Measurements from ENCODE around the gene TGM1.

The TGM1 gene

DNA sequence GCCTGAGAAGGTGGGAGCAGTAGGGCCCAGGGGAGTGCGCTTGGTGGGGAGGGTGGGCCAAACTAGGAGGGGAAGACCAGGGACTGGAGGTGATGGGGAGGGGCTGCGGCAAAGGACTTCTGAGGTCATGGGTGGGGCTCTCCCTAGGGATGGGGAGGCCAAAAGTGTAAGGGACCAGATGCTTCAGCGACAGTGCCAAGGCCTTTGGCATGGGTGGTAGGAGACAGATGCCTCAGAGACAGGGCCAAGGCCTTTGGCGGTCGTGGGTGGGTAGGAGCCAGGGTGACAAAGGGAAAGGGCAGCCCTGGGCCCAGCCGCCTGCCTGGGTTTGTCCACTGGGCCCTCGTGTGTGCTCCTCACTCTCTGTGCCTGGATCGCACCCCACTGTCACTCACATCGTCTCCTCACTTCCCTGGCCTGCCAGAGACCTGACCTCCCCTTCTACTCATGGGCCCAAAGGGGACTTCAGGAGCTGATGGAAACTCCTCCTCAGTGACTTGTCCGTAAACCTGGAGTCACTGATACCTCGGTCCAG, 21.6 kb upstream of the TGM1 start:
- no peaks in the 10 kb centered on the region for H3K36me3 ChIP-seq (ENCODE audit: insufficient read depth, low read length)
- H3K9me2 ChIP-seq (replicated peaks; ENCODE audit: low read depth, low read length) = no peaks in the 10 kb centered on the region
- H3K4me2 ChIP-seq (ENCODE audit: low read depth, low read length, poor library complexity, severe bottlenecking) = no peak overlapping the region
- H3K4me3 ChIP-seq (ENCODE audit: low read length, poor library complexity, severe bottlenecking) = no peak overlapping the region
- no peaks in the 10 kb centered on the region for H3F3A ChIP-seq (ENCODE audit: low read depth)
- no peaks in the 10 kb centered on the region for H3K4me1 ChIP-seq (ENCODE audit: insufficient read depth, low read length, poor library complexity, severe bottlenecking)
- H3K27me3 ChIP-seq (ENCODE audit: insufficient read depth, low read length, poor library complexity, severe bottlenecking) = no peaks in the 10 kb centered on the region
- H3K79me2 ChIP-seq (ENCODE audit: insufficient read depth, low read length) = no peaks in the 10 kb centered on the region
- H3K9ac ChIP-seq (ENCODE audit: low read depth, low read length, poor library complexity, severe bottlenecking) = no peak overlapping the region
- no peak overlapping the region for H2AFZ ChIP-seq (ENCODE audit: low read length)
- no peaks in the 10 kb centered on the region for H4K20me1 ChIP-seq (ENCODE audit: insufficient read depth, low read length, poor library complexity, severe bottlenecking)
- TF ChIP-seq, protein P1, sequence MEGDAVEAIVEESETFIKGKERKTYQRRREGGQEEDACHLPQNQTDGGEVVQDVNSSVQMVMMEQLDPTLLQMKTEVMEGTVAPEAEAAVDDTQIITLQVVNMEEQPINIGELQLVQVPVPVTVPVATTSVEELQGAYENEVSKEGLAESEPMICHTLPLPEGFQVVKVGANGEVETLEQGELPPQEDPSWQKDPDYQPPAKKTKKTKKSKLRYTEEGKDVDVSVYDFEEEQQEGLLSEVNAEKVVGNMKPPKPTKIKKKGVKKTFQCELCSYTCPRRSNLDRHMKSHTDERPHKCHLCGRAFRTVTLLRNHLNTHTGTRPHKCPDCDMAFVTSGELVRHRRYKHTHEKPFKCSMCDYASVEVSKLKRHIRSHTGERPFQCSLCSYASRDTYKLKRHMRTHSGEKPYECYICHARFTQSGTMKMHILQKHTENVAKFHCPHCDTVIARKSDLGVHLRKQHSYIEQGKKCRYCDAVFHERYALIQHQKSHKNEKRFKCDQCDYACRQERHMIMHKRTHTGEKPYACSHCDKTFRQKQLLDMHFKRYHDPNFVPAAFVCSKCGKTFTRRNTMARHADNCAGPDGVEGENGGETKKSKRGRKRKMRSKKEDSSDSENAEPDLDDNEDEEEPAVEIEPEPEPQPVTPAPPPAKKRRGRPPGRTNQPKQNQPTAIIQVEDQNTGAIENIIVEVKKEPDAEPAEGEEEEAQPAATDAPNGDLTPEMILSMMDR (conservative IDR thresholded peaks at IDR 0.05; ENCODE audit: low read length) = no peak
- no peak for TF ChIP-seq EZH2phosphoT487 (IDR thresholded peaks at IDR 0.05; ENCODE audit: borderline replicate concordance)
- no peaks in the 10 kb centered on the region for H3K9me3 ChIP-seq (ENCODE audit: insufficient read depth, low read depth, low read length)

- H4K20me1 ChIP-seq (ENCODE audit: insufficient read depth, low read length, poor library complexity, severe bottlenecking) = no peaks in the 10 kb centered on the region
- no peak for TF ChIP-seq EZH2phosphoT487 (IDR thresholded peaks at IDR 0.05; ENCODE audit: borderline replicate concordance)
- TF ChIP-seq, protein P1 (conservative IDR thresholded peaks at IDR 0.05; ENCODE audit: low read length) = no peak
- H3K4me2 ChIP-seq (ENCODE audit: low read depth, low read length, poor library complexity, severe bottlenecking) = no peak overlapping the region
- H3K9me2 ChIP-seq (replicated peaks; ENCODE audit: low read depth, low read length) = no peaks in the 10 kb centered on the region
- no peaks in the 10 kb centered on the region for H3K79me2 ChIP-seq (ENCODE audit: insufficient read depth, low read length)
- H3K9ac ChIP-seq (ENCODE audit: low read depth, low read length, poor library complexity, severe bottlenecking) = no peak overlapping the region
- H2AFZ ChIP-seq (ENCODE audit: low read length) = no peak overlapping the region
- H3K27me3 ChIP-seq (ENCODE audit: insufficient read depth, low read length, poor library complexity, severe bottlenecking) = no peaks in the 10 kb centered on the region
- no peaks in the 10 kb centered on the region for H3K9me3 ChIP-seq (ENCODE audit: insufficient read depth, low read depth, low read length)
- H3K4me1 ChIP-seq (ENCODE audit: insufficient read depth, low read length, poor library complexity, severe bottlenecking) = peaks cover 5% of the 10 kb centered on the region
- H3K4me3 ChIP-seq (ENCODE audit: low read length, poor library complexity, severe bottlenecking) = no peak overlapping the region
- no peaks in the 10 kb centered on the region for H3F3A ChIP-seq (ENCODE audit: low read depth)
- no peaks in the 10 kb centered on the region for H3K36me3 ChIP-seq (ENCODE audit: insufficient read depth, low read length)
These were observed 21.0 kb upstream of the TGM1 start for GRCh38 chr14:24283796-24284460.

DNA sequence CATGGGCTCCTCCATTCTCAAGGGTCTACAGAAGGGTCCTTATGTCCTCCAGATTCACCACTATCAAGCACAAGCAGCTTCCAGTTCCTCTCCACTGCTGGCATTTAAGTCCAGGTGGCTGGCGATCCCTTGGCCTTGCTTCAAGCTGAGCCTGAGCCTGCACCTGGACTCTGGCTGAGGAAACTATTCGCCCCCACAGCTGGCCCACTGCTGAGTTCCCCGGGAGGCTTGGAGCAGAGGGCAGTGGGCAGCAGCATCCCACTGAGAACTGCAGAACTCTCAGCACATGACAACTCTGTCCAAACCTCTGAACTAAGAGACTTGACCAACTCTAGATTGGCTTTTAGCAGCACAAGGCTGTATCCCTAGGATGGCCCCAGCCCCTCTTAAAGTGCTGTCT, 19.8 kb upstream of the TGM1 start:
- Histone ChIP-seq H3K9me3 (ENCODE audit: insufficient read depth, low read depth, low read length) (no peaks in the 10 kb centered on the region), H3K4me2 (ENCODE audit: low read depth, low read length, poor library complexity, severe bottlenecking) (no peak overlapping the region), H3K36me3 (ENCODE audit: insufficient read depth, low read length) (no peaks in the 10 kb centered on the region), H4K20me1 (ENCODE audit: insufficient read depth, low read length, poor library complexity, severe bottlenecking) (no peaks in the 10 kb centered on the region), H3K27me3 (ENCODE audit: insufficient read depth, low read length, poor library complexity, severe bottlenecking) (no peaks in the 10 kb centered on the region), H2AFZ (ENCODE audit: low read length) (no peak overlapping the region), H3K9ac (ENCODE audit: low read depth, low read length, poor library complexity, severe bottlenecking) (no peak overlapping the region), H3K4me3 (ENCODE audit: low read length, poor library complexity, severe bottlenecking) (no peak overlapping the region), H3K4me1 (ENCODE audit: insufficient read depth, low read length, poor library complexity, severe bottlenecking) (peaks cover 17% of the 10 kb centered on the region), H3K9me2 (replicated peaks; ENCODE audit: low read depth, low read length) (no peaks in the 10 kb centered on the region), H3K79me2 (ENCODE audit: insufficient read depth, low read length) (no peaks in the 10 kb centered on the region), H3F3A (ENCODE audit: low read depth) (no peaks in the 10 kb centered on the region)
- TF ChIP-seq EZH2phosphoT487 (IDR thresholded peaks at IDR 0.05; ENCODE audit: borderline replicate concordance) = no peak
- TF ChIP-seq, protein P1 (conservative IDR thresholded peaks at IDR 0.05; ENCODE audit: low read length) = no peak

Data from Loucy (cell line).